NT2/D1 (cell line): Measurements from ENCODE around the gene CDRT4.

Experiments
- SUZ12 ChIP-seq: IDR thresholded peaks from 2 replicates; pipeline ENCODE4 v1.6.1; 2011; ENCODE audit not compliant: insufficient read length, insufficient read depth; ENCODE audit errors: extremely low read depth
- YY1 ChIP-seq: IDR thresholded peaks from 2 replicates; pipeline ENCODE4 v1.6.1; 2011; ENCODE audit not compliant: insufficient read length, insufficient read depth
- ZNF274 ChIP-seq: IDR thresholded peaks from 2 replicates; pipeline ENCODE4 v1.6.1; 2011; ENCODE audit warnings: mild to moderate bottlenecking, low read depth, low read length

- TF ChIP-seq ZNF274 (no peak), YY1 (no peak), SUZ12 (no peak)
These were observed 24.8 kb upstream of the CDRT4 start for GRCh38 chr17:15492186-15492585.
